Prostate gland (tissue), 2 donors: ENCODE measurements around the gene MAP7D2.

Experiments used
- CTCF ChIP-seq, 4 experiments: fragments of 200-600 bp in 2 of 4; fragments of 450-650 bp in 2 of 4; sonication (generic) in 2 of 4; IDR thresholded peaks; 1 replicate in 3 of 4; 2 replicates in 1 of 4; pipeline ENCODE4 v1.5.1; 2016 to 2019; ENCODE audit warnings: antibody characterized with exemption in 4 of 4, mild to moderate bottlenecking in 2 of 4, moderate library complexity in 2 of 4
- POLR2A ChIP-seq: fragments of 450-650 bp; IDR thresholded peaks from one replicate; pipeline ENCODE4 v1.6.1; 2016; ENCODE audit warnings: antibody characterized with exemption, mild to moderate bottlenecking

GRCh38 chrX:20130357-20130756, 13.7 kb upstream of the MAP7D2 start:
- TF ChIP-seq CTCF (IDR thresholded peaks at IDR 0.05): no peak
- no peak for TF ChIP-seq POLR2A
